Activated CD4-positive, alpha-beta T cell treated with anti-CD3 and anti-CD28 coated beads, Interleukin-2, amount 50 U/mL, for 48 hours (primary cell): ENCODE results near the gene TNRC6C.

ENCODE experiments used
- DNase-seq, 2 experiments: peaks; one replicate each; pipeline ENCODE4 v3.0.0-alpha.2; 2020

The TNRC6C gene

GRCh38 chr17:78142119-78142861 lies 183.8 kb downstream of the TNRC6C start:
- peak in 1 of 2 experiments; percentile 39 for DNase-seq

- DNase-seq, result no peak
Measured at GRCh38 chr17:78143214-78144146, 185.0 kb downstream of the TNRC6C start.

DNA sequence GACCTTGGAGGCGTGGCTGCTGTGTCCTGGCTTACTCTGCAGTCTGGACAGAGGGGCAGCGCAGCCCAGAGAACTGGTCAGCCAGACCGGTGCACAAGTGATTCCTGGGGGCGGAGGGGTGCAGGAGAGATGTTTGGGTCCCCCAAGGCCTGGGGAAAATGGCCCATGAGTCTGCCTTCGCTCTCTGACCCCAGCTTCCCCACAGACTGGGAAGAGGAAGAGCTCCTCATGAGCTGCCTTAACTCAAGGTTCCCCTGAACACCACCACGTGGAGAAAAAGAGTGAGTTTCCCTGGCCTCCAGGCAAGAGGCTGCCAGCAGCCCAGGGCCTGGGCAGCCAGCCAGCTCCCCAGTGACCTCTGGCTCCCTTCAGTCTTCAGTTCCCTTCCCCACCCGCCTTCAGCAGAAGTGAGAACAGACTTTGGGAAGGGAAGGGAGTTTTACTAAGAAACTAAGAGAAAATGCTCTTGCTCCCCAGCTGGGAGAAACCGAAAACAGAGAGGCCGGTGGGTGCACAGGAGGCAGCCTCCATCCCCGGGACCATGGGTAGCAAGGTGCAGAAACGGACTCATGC lies 185.7 kb downstream of the TNRC6C start:
- no peak for DNase-seq

- no peak for DNase-seq
Measured at GRCh38 chr17:78144736-78145641, 186.5 kb downstream of the TNRC6C start.

DNA sequence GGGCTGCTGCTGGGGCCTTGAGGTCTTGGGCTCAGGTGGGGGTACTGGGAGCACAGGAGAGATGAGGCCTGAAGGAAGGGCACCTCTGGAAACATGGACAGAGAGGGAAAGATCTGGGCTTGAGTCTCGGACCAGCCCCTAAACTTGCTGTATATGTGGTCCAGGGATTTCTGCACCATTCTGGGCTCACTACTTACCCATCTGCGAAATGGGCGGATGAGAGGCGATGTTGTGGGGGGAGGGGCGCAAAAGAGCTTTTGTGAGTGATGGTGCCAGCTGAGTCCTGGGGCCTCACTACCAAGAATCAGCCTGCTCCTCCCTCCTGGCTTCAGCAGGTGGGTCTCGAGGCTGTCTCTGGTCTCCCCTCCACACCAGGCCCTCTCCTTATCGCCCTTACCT lies 188.0 kb downstream of the TNRC6C start:
- DNase-seq, result no peak

GRCh38 chr17:78146881-78147280 lies 188.4 kb downstream of the TNRC6C start:
- no peak for DNase-seq

- DNase-seq, result no peak
Measured at GRCh38 chr17:78147315-78147998, 189.0 kb downstream of the TNRC6C start.

DNA sequence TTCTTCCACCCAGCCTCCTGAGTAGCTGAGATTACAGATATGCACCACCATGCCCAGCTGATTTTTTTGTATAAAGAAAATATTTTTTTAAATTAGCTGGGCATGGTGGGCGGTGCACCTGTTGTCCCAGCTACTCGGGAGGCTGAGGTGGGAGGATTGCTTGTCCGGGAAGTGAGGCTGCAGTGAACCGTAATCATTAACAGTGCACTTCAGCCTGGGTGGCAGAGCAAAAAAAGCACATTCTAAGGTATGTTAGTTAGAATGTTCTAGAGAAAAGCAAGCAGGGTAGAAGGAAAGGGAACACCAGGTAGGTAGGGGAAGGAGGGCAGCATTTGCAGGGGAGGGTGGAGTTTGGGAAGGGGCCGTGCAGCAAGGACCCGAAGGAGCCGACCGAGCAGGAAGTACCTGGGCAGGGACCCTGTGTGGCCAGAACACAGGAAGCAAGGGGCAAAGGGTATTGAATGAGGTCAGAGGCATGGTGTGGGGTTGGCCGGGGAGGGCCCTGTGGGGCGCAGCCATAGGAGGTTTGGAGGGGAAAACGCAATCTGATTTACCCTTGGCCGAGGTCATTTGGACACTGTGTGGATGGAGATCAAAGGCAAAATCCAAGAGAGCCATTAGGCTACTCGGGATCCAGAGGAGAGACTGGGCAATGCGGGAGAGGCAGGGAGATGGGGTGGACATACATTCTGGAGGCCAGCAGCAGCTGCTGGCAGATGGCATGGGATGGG lies 189.9 kb downstream of the TNRC6C start:
- DNase-seq, result no peak

DNA sequence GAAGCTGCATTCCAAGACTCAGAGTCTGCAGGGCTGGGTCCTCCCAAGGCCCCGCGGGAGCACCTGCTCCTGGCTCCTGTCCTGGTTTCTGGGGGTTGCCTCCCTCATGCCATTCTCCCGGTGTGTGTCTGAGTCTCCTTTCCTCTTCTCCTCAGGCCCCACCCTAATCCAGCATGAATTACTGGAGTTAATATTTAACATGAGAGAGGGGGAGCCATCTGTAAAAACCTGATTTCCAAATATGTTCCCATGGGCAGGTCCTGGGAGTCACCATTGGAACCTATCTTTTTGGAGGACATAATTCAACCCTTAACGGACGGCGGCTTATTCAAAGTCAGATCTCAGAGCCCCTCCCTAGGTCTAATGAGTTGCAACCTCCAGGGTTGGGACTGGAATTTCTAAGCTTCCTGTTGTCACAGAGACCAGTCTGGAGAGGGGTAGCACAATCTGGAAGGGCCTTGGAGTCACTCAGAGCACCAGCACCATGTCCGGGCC lies 193.1 kb downstream of the TNRC6C start:
- DNase-seq, result no peak

- no peak for DNase-seq
Measured at GRCh38 chr17:78154903-78155811, 196.7 kb downstream of the TNRC6C start.
